Transverse colon (tissue), 3 donors: ENCODE measurements around the gene CLN6.
"Not testable (repeated sequence)": the region's sequence is repeated elsewhere in the genome, so short reads cannot be mapped to it uniquely, and the experiment has no call there.

Experiments
- POLR2A ChIP-seq: fragments of 450-650 bp; IDR thresholded peaks from one replicate; pipeline ENCODE4 v1.6.1; 2016; ENCODE audit warnings: antibody characterized with exemption, mild to moderate bottlenecking, moderate library complexity
- TF ChIP-seq, protein P1 (sequence below), 5 experiments: fragments of 200-600 bp in 3 of 5; fragments of 450-650 bp in 2 of 5; sonication (generic) in 3 of 5; IDR thresholded peaks; 1 replicate in 2 of 5; 2 replicates in 3 of 5; pipeline ENCODE4 v1.5.1; 2016 to 2017; ENCODE audit warnings: antibody characterized with exemption in 5 of 5, inconsistent platforms in 3 of 5, mild to moderate bottlenecking in 2 of 5, moderate library complexity in 1 of 5

DNA sequence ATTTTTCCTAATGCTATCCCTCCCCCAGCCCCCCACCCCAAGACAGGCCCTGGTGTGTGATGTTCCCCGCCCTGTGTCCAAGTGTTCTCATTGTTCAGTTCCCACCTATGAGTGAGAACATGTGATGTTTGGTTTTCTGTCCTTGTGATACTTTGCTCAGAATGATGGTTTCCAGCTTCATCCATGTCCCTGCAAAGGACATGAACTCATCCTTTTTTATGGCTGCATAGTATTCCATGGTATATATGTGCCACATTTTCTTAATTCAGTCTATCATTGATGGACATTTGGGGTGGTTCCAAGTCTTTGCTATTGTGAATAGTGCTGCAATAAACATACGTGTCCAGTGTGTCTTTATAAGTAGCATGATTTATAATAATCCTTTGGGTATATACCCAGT is 57.5 kb downstream of the CLN6 start:
- TF ChIP-seq, protein P1, sequence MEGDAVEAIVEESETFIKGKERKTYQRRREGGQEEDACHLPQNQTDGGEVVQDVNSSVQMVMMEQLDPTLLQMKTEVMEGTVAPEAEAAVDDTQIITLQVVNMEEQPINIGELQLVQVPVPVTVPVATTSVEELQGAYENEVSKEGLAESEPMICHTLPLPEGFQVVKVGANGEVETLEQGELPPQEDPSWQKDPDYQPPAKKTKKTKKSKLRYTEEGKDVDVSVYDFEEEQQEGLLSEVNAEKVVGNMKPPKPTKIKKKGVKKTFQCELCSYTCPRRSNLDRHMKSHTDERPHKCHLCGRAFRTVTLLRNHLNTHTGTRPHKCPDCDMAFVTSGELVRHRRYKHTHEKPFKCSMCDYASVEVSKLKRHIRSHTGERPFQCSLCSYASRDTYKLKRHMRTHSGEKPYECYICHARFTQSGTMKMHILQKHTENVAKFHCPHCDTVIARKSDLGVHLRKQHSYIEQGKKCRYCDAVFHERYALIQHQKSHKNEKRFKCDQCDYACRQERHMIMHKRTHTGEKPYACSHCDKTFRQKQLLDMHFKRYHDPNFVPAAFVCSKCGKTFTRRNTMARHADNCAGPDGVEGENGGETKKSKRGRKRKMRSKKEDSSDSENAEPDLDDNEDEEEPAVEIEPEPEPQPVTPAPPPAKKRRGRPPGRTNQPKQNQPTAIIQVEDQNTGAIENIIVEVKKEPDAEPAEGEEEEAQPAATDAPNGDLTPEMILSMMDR (IDR thresholded peaks at IDR 0.05), result not testable (repeated sequence)
- TF ChIP-seq POLR2A, result not testable (repeated sequence)
